ENCODE data around the gene RAB27A.
A peak's percentile ranks its signal among the peaks of the same experiment; 100 is the strongest.
"Not testable (repeated sequence)": the region's sequence is repeated elsewhere in the genome, so short reads cannot be mapped to it uniquely, and the experiment has no call there.

Gene RAB27A

GRCh38 chr15:55289746-55290527 is at the start of gene RAB27A:
Gene RAB27A (minus strand): TSS chr15:55289813. CDS start chr15:55234934, 54,879 bp downstream.
- DNase-seq: peak in 1 of 2 experiments; percentile 3

GRCh38 chr15:55337160-55337559 is 47.5 kb upstream of the RAB27A start:
- DNase-seq: no peak

- DNase-seq: no peak
These were observed 45.4 kb upstream of the RAB27A start for GRCh38 chr15:55334997-55335396.

GRCh38 chr15:55334371-55334770 is 44.8 kb upstream of the RAB27A start:
- DNase-seq: no peak

GRCh38 chr15:55327387-55327786 is 37.8 kb upstream of the RAB27A start:
- no peak for DNase-seq

- no peak for DNase-seq
These were observed 32.9 kb upstream of the RAB27A start for GRCh38 chr15:55322467-55322866.

GRCh38 chr15:55320963-55321362 is 31.4 kb upstream of the RAB27A start:
- DNase-seq: no peak

- no peak for DNase-seq
These were observed 30.6 kb upstream of the RAB27A start for GRCh38 chr15:55320238-55320550.

- no peak for DNase-seq
These were observed 30.1 kb upstream of the RAB27A start for GRCh38 chr15:55319537-55320237.

- peak in 1 of 2 experiments; percentile 35 for DNase-seq
These were observed 29.2 kb upstream of the RAB27A start, which contains the start of the genes PIGB and PIGBOS1 for GRCh38 chr15:55318588-55319494. Gene PIGB (plus strand): TSS chr15:55319222. CDS start chr15:55319251, 29 bp downstream. Gene PIGBOS1 (minus strand): TSS chr15:55319123. CDS start chr15:55317792, 1,331 bp downstream.

- DNase-seq: not testable (repeated sequence)
These were observed 13.2 kb upstream of the RAB27A start for GRCh38 chr15:55302801-55303200.

GRCh38 chr15:55297315-55297714 is 7.7 kb upstream of the RAB27A start:
- DNase-seq: no peak

- DNase-seq: peak in 1 of 2 experiments; percentile 56
These were observed 980 bp upstream of the RAB27A start for GRCh38 chr15:55290528-55291057.

- DNase-seq: no peak
These were observed 435 bp downstream of the RAB27A start for GRCh38 chr15:55289011-55289745.

- DNase-seq: no peak
These were observed 1.5 kb downstream of the RAB27A start for GRCh38 chr15:55288006-55288717.

- DNase-seq: not testable (repeated sequence)
These were observed 3.0 kb downstream of the RAB27A start for GRCh38 chr15:55286442-55287189.

GRCh38 chr15:55284426-55284825 is 5.2 kb downstream of the RAB27A start:
- DNase-seq: no peak

- no peak for DNase-seq
These were observed 6.0 kb downstream of the RAB27A start for GRCh38 chr15:55283379-55284147.

- DNase-seq: no peak
These were observed 7.3 kb downstream of the RAB27A start for GRCh38 chr15:55282284-55282833.

All from cerebellar nuclear complex (tissue), 1 donor.